Activated B cell treated with CpG ODN at 0.5 μM for 24 hours (primary cell): ENCODE data around the gene EFCC1. TPM values are rescaled to one million over a fixed set of nuclear protein-coding genes. Genes with fewer than 3 reads are reported as not detected.

Source experiments
- ATAC-seq: fragments of 200-7000 bp; cut with Tn5 transposase; one replicate; pipeline ENCODE4 v1.10.0; 2021; ENCODE audit warnings: low read depth, mild to moderate bottlenecking, moderate library complexity
- CTCF ChIA-PET: fragments of 350-600 bp; sonication (Branson Sonifier 250); formaldehyde crosslinking; loops from one replicate; lab custom pipeline; 2021; ENCODE audit warnings: antibody characterized with exemption; lab: Charles Lee
- POLR2A ChIA-PET: fragments of 350-600 bp; sonication (Branson Sonifier 250); formaldehyde crosslinking; loops from one replicate; lab custom pipeline; 2021; ENCODE audit warnings: antibody characterized with exemption; lab: Charles Lee
- DNase-seq: peaks from one replicate; pipeline ENCODE4 v3.0.0; 2022
- H3K27ac Mint-ChIP-seq: one replicate; pipeline ENCODE4 v1.8.0; 2020; ENCODE audit warnings: mixed read lengths
- H3K27me3 Mint-ChIP-seq: one replicate; pipeline ENCODE4 v1.8.0; 2021; ENCODE audit warnings: mixed read lengths
- H3K36me3 Mint-ChIP-seq: one replicate; pipeline ENCODE4 v1.8.0; 2021; ENCODE audit warnings: low read depth, mixed read lengths
- H3K4me1 Mint-ChIP-seq: one replicate; pipeline ENCODE4 v1.8.0; 2021; ENCODE audit warnings: mixed read lengths
- H3K4me3 Mint-ChIP-seq: one replicate; pipeline ENCODE4 v1.8.0; 2020; ENCODE audit warnings: mild to moderate bottlenecking, mixed read lengths
- H3K9me3 Mint-ChIP-seq: one replicate; pipeline ENCODE4 v1.8.0; 2020; ENCODE audit warnings: mixed read lengths
- intact Hi-C: fragments of 100-400 bp; cut with micrococcal nuclease; formaldehyde crosslinking; loops from one replicate; pipeline ENCODE4 v1.15.1; 2024
- total RNA-seq: library from RNA; stranded (reverse); gene quantifications from 2 replicates; pipeline ENCODE4 v1.2.3, GENCODE V29; 2022
- TF ChIP-seq, protein P1 (sequence below): fragments of 200-600 bp; IDR thresholded peaks from one replicate; pipeline ENCODE4 v1.8.0; 2022; ENCODE audit warnings: antibody characterized with exemption, mild to moderate bottlenecking

EFCC1 gene
- total RNA-seq, 1 donor from 2014 or later, result not detected

DNA sequence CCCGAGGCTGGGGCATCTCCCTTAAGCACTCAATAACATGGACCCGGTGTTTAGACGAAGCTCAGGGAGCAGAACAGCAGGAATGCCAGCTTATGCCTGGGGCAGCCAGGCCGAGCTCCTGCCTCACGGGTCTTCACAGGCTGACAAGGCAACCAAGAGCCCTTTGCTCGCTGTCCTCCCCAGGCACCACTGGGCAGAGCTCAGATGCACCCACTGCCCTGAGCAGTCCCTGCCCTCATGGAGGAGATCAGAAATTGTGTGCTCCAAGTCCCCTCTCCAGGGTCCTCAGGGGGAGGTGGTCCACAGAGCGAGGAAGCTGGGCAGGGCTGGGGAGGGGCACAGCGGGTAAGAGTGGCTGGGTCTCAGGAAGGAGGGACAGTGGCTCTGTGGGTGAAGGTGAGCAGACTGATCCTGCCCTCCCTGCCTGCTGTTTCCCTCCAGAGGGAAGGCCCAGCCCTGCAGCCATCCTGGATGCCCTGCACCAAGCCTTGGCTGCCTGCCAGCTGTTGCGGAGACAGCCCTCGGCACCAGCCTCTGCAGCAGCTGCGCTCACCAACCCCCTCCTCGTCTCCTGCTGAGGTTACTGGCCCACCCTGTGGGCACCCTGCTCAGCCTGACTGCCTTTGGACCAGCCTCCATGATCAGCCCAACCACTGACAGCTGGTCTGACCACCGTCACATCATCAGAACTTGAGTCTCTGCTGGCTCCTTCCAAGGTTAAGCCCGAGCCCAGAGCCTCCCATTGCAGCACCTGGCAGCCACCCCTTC, 38.4 kb downstream of the EFCC1 start:
- TF ChIP-seq, protein P1, sequence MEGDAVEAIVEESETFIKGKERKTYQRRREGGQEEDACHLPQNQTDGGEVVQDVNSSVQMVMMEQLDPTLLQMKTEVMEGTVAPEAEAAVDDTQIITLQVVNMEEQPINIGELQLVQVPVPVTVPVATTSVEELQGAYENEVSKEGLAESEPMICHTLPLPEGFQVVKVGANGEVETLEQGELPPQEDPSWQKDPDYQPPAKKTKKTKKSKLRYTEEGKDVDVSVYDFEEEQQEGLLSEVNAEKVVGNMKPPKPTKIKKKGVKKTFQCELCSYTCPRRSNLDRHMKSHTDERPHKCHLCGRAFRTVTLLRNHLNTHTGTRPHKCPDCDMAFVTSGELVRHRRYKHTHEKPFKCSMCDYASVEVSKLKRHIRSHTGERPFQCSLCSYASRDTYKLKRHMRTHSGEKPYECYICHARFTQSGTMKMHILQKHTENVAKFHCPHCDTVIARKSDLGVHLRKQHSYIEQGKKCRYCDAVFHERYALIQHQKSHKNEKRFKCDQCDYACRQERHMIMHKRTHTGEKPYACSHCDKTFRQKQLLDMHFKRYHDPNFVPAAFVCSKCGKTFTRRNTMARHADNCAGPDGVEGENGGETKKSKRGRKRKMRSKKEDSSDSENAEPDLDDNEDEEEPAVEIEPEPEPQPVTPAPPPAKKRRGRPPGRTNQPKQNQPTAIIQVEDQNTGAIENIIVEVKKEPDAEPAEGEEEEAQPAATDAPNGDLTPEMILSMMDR, result no peak
- CTCF ChIA-PET, result no interaction called here
- Mint-ChIP-seq H3K27me3 (peaks cover 45% of the 10 kb centered on the region), H3K36me3 (no peaks in the 10 kb centered on the region), H3K4me3 (no peak overlapping the region), H3K27ac (no peak overlapping the region), H3K4me1 (no peaks in the 10 kb centered on the region), H3K9me3 (peaks cover 6% of the 10 kb centered on the region)
- intact Hi-C loops, result no loop called here
- no peak for DNase-seq
- POLR2A ChIA-PET, result no interaction called here
- ATAC-seq, result no peak

DNA sequence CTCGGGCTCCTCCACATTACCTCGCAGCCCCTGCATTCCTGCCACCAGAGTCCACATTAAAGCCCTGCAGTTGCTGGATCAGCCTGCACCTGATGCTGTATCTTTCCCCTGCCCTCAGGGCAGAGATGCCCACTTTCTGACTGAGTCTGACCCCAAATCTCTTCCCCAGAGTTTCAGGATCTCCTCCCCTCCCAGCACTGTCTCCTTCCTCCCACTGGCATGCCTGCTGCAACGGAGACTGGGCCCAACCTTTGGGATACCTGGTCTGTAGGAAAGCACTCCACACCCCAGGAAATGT, 38.9 kb downstream of the EFCC1 start:
- intact Hi-C loops, result no loop called here
- peaks cover 49% of the 10 kb centered on the region for H3K27me3 Mint-ChIP-seq
- TF ChIP-seq, protein P1, result no peak
- ATAC-seq (no peak), DNase-seq (no peak)
- no peak overlapping the region for H3K4me3 Mint-ChIP-seq
- peaks cover 10% of the 10 kb centered on the region for H3K9me3 Mint-ChIP-seq
- ChIA-PET POLR2A (no interaction called here), CTCF (no interaction called here)
- no peaks in the 10 kb centered on the region for H3K36me3 Mint-ChIP-seq
- H3K27ac Mint-ChIP-seq, result no peak overlapping the region
- H3K4me1 Mint-ChIP-seq, result no peaks in the 10 kb centered on the region

DNA sequence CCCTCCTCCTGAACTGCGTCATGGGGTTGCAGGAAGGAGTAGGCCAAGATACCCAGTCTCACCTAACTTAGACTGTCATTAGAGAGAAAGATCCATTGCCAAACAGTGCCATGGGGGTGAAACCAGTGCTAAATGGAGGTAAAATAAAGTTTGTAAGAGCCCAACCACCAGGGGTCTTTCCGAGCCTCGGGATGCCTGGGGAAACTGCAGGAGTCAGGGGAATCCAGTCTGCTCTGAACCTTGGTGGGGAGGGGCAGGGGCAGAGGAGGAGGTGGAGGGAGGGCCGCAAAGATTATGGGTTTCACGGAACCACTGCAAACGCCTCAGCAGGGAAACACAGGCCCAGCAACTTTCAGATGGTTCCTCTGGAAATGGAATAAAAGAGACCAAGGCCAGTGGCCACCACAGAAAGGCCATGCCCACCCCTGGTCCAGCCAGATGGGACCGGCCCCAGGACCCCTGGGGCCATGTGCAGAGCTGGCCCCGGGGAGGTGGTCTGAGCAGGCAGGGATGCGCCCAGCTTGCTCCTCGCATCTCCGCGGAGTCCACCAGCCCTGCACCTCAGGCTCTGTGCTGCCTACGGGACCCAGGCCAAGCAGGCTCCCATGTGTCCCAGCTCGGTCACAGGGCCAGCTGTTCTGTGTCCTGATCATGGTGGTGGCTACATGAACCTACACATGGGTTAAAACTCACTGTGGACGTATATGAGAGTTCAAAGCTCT, 39.6 kb downstream of the EFCC1 start:
- intact Hi-C loops, result no loop called here
- H3K36me3 Mint-ChIP-seq, result no peaks in the 10 kb centered on the region
- peaks cover 11% of the 10 kb centered on the region for H3K9me3 Mint-ChIP-seq
- ATAC-seq (no peak), DNase-seq (no peak)
- TF ChIP-seq, protein P1, result no peak
- peaks cover 2% of the 10 kb centered on the region for H3K4me1 Mint-ChIP-seq
- H3K27me3 Mint-ChIP-seq, result peaks cover 51% of the 10 kb centered on the region
- H3K27ac Mint-ChIP-seq, result no peak overlapping the region
- ChIA-PET CTCF (no interaction called here), POLR2A (no interaction called here)
- no peak overlapping the region for H3K4me3 Mint-ChIP-seq

GRCh38 chr3:129045675-129046036, 44.6 kb downstream of the EFCC1 start:
- TF ChIP-seq, protein P1, result no peak
- H3K36me3 Mint-ChIP-seq, result peaks cover 3% of the 10 kb centered on the region
- POLR2A ChIA-PET, result no interaction called here
- peaks cover 46% of the 10 kb centered on the region for H3K27me3 Mint-ChIP-seq
- intact Hi-C loops, result no loop called here
- no peak overlapping the region for H3K4me3 Mint-ChIP-seq
- H3K4me1 Mint-ChIP-seq, result peaks cover 2% of the 10 kb centered on the region
- DNase-seq (no peak), ATAC-seq (peak; percentile 58)
- no peak overlapping the region for H3K27ac Mint-ChIP-seq
- peaks cover 17% of the 10 kb centered on the region for H3K9me3 Mint-ChIP-seq
- CTCF ChIA-PET, result no interaction called here

DNA sequence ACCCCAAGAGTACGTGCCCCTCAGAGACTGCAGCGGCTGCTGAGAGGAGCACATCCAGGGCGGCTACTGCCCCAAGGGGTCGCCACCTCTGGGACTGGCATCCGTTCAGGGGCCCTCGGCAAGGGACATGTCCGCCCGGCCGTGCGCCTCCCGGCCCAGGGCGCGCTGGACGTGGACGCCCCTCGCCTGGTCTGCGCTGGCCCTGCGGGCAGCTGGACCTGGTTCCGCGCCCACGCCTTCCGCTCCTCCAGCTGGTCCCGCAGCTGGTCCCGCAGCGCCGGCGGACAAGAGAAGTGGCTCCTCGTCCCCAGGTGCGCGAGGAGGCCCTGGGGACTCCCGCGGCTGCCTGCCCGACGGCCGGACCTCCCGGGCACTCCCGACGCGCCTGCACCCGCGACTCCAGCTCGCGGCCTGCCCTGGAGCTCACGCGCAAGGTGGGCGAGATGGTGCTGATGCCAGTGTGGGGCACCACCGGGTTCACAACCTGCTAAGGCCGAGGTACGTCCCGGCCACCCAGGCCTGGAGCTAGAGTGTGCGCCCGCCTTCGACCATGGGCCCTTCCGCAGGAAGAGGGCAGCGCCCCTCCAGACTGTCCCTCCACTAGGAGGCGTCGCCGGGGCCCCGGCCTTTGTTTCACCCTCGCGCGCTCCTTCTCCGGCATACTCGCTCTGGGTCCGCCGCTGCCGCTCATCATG, 45.1 kb downstream of the EFCC1 start:
- Mint-ChIP-seq H3K9me3 (peaks cover 17% of the 10 kb centered on the region), H3K27me3 (peaks cover 45% of the 10 kb centered on the region), H3K4me3 (no peak overlapping the region), H3K27ac (no peak overlapping the region), H3K36me3 (peaks cover 3% of the 10 kb centered on the region), H3K4me1 (peaks cover 2% of the 10 kb centered on the region)
- ATAC-seq, result no peak
- CTCF ChIA-PET, result no interaction called here
- intact Hi-C loops, result no loop called here
- POLR2A ChIA-PET, result no interaction called here
- DNase-seq, result no peak
- TF ChIP-seq, protein P1, result no peak
